ENCODE data around the gene LSG1.

LSG1 gene

DNA sequence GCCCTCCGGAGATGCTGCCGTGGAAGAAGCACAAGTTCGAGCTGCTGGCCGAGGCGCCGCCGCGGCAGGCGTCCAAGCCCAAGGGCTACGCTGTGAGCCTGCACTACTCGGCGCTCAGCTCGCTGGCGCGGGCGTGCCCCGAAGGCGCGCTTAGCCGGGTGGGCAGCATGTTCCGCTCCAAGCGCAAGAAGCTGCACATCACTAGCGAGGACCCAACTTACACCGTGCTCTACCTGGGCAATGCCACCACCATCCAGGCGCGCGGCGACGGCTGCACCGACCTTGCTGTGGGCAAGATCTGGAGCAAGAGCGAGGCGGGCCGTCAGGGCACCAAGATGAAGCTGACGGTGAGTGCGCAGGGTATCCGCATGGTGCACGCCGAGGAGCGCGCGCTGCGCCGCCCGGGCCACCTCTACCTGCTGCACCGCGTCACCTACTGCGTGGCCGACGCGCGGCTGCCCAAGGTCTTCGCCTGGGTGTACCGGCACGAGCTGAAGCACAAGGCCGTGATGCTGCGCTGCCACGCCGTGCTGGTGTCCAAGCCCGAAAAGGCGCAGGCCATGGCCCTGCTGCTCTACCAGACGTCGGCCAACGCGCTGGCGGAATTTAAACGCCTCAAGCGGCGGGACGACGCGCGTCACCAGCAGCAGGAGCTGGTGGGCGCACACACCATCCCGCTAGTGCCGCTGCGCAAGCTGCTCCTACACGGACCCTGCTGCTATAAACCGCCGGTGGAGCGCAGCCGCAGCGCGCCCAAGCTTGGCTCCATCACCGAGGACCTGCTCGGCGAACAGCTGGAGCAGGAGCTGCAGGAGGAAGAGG lies 15.0 kb upstream of the LSG1 start:
- DNase-seq, result no peak

DNA sequence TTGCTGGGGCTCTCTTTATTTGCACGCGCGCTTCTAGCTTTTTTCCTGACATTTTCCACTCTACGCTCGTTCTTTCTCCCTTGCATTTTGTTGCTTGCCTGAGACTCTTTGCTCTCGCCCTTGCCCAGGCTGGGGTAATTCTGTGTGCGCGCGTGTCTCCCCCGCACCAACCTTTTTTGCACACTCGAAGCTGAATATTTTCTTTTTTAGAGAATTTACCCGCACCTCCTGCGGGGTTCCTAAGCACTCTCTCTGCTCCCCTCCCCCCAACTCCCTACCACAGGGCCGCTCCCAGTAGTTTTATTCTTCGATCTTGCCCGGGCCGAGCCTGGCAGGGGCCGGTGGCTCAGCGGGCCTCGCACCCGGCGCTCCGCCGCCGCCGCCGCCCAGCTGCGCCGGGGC lies 14.4 kb upstream of the LSG1 start:
- DNase-seq, result no peak

GRCh38 chr3:194685718-194686413 lies 13.9 kb upstream of the LSG1 start, which contains the start of gene FAM43A:
FAM43A (plus strand) TSS chr3:194685883; CDS start chr3:194686827, 944 bp downstream.
- DNase-seq, result peak; percentile 34

DNA sequence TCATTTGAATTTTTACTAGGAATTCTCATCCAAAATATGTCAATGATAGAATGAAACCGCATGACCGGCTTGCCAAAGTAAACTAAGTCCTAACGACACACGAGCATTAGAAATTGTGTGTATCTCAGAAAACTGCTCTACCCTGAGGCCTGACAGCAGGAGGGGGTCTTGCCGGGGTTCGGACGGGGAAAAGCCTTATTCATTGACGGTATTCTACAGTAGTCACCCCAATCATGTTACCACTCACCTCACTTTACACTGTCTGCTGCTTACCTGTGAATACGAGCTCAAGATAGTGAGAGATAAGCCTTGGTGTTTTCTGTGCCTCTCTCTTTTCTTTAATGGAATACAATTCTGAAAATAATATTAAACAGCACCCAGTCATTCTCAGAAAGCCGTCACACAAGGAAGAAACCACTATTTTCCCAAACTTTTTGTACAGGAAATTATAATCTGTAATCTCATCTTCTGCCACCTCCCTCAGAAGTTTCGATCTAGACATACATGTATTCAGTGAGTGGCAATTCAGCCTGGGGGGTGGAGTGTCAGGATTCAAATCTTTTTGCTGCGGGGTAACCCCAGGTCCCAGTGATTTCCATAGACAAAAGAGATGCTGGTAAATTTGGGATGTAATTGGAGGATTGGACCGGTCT lies 13.2 kb upstream of the LSG1 start:
- DNase-seq, result no peak

DNA sequence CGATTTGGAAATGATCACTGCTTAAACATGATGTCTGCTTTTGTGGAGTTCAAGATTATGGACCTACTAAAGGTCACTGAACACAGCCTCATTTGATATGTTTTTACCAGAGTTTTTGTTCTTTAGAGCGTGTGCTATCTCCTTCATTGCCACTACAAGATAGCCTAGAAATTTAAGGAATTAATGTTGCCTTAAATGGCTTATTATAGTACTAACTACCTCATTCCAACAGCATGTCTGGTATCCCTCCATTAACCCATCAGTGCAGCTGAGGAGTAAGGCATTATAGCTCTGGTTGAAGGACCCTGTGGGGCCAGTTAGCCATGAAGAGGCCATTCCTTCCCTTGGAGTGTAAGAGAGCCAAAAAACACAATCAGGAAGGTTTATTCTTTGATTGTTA lies 11.4 kb upstream of the LSG1 start:
- no peak for DNase-seq

DNA sequence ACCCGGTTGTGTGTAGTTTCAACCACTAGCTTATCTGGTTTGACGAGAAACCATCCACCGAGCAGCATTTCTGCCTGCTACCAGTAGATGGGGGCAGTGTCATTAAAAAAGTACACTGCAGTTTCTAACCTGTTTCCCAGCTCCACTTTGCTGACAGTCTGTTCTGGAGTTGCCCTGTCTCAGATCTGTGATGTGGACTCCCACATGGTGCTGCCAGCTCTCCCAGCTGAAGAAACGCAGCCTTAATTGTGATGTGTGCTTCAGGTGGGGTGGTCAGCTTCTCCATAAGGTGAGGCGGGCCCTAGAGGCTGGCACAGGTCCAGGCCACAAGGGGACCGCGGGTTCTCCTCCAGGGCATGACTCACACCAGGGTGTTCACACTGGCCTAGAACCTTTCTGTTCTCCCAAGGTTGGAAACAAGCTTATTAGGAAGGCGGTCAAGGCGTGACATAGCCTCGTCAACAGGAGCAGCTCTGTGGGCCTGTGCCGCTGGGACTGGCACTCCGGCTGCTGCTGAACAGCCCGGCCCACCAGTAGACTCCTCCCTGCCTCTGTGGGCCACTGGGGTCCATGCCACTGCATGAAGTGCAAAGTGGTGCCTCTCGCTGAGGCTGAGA lies 10.8 kb upstream of the LSG1 start:
- peak; percentile 79 for DNase-seq

- no peak for DNase-seq
Measured at GRCh38 chr3:194682189-194682693, 10.2 kb upstream of the LSG1 start.

- no peak for DNase-seq
Measured at GRCh38 chr3:194680888-194681615, 9.1 kb upstream of the LSG1 start.

GRCh38 chr3:194676471-194676870 lies 4.5 kb upstream of the LSG1 start:
- DNase-seq, result no peak

DNA sequence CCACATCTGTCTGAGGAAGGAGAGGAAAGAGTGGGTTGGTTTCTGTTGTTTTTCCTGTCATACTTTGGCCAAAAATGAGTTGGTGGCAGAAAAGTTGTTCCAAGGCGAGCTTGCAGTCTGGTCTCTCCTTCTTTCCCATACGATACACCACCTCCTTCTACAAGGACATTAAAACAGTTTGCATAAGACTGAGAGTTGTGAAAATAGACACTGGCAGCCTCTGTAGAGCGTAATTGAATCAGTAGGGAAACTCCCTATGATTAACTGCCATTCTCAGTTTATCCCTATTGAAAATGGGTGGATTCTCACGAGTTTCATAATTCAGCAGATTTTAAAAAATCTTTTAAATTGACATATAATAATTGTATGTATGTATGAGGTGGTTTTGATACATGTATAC lies 3.7 kb upstream of the LSG1 start:
- no peak for DNase-seq

GRCh38 chr3:194675081-194675640 lies 3.2 kb upstream of the LSG1 start:
- DNase-seq, result no peak

GRCh38 chr3:194673761-194674160 lies 1.8 kb upstream of the LSG1 start:
- DNase-seq, result no peak

DNA sequence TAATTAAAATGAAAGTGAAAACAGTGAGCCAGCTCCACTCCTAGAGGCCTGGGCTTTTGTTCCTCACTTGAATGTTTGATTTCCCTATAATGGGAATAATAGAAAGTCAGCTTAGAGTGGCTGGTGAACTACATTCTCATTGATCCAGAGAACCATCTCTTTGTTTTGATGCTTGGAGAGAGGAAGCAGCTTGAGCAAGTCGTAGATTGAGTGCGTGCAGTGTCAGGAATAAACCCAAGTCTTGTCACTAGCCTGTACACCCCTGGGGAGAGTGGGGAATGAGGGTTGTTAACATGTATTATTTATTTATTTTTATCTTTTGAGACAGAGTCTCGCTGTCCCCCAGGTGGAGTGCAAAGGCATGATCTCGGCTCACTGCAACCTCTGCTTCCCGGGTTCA lies 885 bp upstream of the LSG1 start:
- no peak for DNase-seq

DNA sequence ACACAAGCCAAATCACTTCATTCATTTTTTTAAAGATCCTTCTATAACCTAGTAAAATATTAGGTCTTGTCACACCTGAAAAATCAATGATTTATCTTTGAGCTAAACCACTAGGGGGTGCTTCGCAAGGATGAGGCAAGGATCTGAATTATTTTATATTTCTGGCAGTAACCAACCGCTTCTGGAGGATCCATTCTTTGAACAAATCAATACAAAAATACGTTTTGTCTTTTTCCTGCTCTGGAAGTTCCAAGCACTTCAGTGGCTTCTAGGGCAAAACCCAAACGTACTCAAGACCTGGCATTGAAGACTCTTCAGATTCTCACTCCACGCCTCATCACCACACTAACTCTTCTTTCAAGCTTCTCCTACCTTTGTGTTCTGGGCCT lies 486 bp downstream of the LSG1 start:
- peak; percentile 66 for DNase-seq

- no peak for DNase-seq
Measured at GRCh38 chr3:194667363-194667762, 4.6 kb downstream of the LSG1 start.

GRCh38 chr3:194664857-194665256 lies 7.1 kb downstream of the LSG1 start:
- DNase-seq, result no peak

- no peak for DNase-seq
Measured at GRCh38 chr3:194661946-194662345, 10.0 kb downstream of the LSG1 start.

DNA sequence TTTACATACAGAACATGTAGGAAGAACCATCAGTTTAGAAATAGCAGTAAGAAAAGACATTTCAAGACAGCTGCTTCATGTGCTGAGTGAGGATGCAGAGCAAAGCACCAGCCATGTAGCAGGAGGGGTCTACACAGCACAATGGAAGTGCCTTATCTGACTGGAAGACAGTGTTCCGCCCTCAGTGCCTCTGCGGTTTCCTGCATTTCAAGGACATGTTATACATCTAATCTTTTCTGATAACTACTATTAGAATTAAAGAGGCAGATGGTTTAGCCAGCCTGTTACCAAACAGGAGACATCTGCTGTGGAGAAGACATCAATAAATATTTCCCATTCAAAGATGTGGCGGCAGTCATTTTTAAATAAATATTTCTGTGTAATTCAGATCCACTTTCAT lies 10.6 kb downstream of the LSG1 start:
- DNase-seq, result no peak

DNA sequence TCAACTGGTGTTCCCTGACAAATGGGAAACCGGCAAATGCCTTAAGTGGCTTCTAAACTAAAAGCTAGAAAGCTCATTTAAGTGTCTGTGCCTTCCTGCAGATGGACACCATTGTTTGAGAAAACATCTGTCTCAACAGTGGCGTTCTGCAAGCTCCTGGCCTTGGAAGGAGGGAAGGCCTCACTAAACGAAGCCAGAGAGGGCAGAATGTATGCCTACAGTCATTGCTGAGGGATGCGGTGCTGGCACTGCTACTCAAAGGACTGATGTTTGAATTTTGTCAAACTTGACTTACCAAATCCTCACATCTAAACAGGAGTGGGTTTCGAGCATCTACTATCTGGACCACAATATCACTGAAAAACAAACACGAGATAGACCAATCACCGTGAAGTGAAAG lies 12.2 kb downstream of the LSG1 start:
- DNase-seq, result no peak

- no peak for DNase-seq
Measured at GRCh38 chr3:194658477-194659242, 13.3 kb downstream of the LSG1 start.

DNA sequence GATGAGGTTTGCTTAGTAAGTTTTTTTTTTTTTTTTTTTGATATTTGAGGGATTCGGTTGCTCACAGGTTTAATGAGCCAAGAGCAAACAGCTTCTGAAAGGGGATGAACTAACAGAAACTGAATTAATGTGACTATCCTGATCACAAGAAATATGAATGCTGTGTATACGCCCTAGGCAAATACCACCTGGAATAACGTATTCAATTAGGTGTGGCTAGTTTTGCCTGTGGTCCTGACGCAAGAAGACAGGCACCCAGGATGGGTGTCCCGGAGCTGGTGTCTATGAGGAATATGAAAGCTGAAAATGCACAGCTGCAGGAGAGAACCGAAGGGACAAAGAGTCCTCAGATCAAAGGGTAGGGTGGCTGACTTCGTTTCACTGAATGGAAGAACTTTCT lies 14.6 kb downstream of the LSG1 start:
- DNase-seq, result no peak

Data from kidney glomerular epithelial cell (primary cell).